Fibroblast of pulmonary artery (primary cell): ENCODE measurements around the gene KMT2C.
"Not testable (repeated sequence)": the region's sequence is repeated elsewhere in the genome, so short reads cannot be mapped to it uniquely, and the experiment has no call there.

Experiments
- DNase-seq: peaks from one replicate; pipeline ENCODE4 v3.0.0-alpha.2; 2010; ENCODE audit warnings: low read depth
- H3K4me3 ChIP-seq: replicated peaks from 2 replicates; pipeline ENCODE4 v1.5.1; 2011; ENCODE audit warnings: low read depth, mild to moderate bottlenecking, control low read depth, low read length, moderate library complexity
- TF ChIP-seq, protein P1 (sequence below): IDR thresholded peaks from 2 replicates; pipeline ENCODE4 v1.5.1; 2011; ENCODE audit warnings: mild to moderate bottlenecking, control low read depth, low read length, inconsistent platforms; ENCODE audit errors: missing control alignments

KMT2C gene

GRCh38 chr7:152451356-152451755 is 15.6 kb upstream of the KMT2C start:
- TF ChIP-seq, protein P1, sequence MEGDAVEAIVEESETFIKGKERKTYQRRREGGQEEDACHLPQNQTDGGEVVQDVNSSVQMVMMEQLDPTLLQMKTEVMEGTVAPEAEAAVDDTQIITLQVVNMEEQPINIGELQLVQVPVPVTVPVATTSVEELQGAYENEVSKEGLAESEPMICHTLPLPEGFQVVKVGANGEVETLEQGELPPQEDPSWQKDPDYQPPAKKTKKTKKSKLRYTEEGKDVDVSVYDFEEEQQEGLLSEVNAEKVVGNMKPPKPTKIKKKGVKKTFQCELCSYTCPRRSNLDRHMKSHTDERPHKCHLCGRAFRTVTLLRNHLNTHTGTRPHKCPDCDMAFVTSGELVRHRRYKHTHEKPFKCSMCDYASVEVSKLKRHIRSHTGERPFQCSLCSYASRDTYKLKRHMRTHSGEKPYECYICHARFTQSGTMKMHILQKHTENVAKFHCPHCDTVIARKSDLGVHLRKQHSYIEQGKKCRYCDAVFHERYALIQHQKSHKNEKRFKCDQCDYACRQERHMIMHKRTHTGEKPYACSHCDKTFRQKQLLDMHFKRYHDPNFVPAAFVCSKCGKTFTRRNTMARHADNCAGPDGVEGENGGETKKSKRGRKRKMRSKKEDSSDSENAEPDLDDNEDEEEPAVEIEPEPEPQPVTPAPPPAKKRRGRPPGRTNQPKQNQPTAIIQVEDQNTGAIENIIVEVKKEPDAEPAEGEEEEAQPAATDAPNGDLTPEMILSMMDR, result no peak
- no peak overlapping the region for H3K4me3 ChIP-seq
- DNase-seq, result no peak

DNA sequence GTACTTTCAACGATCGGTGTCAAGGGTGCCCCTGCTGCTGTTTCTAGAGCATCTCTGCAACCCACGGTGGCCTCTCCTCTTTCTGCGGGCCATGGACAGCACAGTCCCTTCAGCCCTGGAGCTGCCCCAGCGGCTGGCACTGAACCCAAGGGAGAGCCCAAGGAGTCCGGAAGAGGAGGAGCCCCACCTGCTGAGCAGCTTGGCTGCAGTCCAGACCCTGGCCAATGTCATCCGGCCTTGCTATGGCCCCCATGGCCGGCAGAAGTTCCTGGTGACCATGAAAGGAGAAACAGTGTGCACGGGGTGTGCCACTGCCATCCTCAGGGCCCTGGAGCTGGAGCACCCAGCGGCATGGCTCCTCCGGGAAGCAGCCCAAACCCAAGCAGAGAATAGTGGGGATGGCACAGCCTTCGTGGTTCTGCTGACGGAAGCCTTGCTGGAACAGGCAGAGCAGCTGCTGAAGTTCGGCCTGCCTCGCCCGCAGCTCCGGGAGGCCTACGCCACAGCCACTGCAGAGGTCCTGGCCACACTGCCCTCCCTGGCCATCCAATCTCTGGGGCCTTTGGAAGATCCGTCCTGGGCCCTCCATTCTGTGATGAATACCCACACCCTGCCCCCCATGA is 9.7 kb upstream of the KMT2C start:
- H3K4me3 ChIP-seq, result not testable (repeated sequence)

DNA sequence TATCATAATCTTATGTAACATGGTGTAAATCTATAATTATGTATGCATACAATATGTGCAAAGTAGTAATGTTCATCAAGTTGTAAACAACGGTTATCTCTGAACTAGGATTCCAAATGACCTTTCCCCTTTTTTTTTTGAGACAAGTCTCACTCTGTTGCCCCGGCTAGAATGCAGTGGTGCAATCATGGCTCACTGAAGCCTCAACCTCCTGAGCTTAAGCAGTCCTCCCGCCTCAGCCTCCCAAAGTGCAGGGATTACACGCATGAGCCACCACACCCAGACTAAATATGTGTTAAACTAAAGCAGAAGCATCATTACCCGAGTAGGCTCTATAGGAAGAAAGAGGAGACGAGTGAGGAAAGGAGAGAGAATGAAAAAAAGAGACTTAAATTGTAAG is 7.8 kb upstream of the KMT2C start:
- DNase-seq, result no peak
- TF ChIP-seq, protein P1, result no peak
- H3K4me3 ChIP-seq, result no peak overlapping the region

More for the DNA sequence above, 9.7 kb upstream of the KMT2C start:
- DNase-seq, result not testable (repeated sequence)

DNA sequence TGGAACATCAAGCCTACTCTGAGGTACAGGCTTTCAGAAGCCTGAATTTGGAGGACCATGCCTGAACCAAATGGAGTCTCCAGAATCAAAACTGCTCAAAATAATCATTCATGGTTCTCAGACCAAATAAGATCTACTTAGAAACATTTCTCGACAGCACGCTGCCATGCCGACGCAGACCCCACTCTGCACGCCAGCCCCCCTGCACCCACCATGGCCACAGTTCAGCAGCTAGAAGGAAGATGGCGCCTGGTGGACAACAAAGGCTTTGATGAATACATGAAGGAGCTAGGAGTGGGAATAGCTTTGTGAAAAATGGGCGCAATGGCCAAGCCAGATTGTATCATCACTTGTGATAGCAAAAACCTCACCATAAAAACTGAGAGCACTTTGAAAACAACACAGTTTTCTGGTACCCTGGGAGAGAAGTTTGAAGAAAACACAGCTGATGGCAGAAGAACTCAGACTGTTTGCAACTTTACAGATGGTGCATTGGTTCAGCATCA is 6.6 kb upstream of the KMT2C start:
- TF ChIP-seq, protein P1, result no peak
- no peak for DNase-seq
- no peak overlapping the region for H3K4me3 ChIP-seq

- not testable (repeated sequence) for H3K4me3 ChIP-seq, DNase-seq
Observed at GRCh38 chr7:152441810-152442209, 6.0 kb upstream of the KMT2C start.

DNA sequence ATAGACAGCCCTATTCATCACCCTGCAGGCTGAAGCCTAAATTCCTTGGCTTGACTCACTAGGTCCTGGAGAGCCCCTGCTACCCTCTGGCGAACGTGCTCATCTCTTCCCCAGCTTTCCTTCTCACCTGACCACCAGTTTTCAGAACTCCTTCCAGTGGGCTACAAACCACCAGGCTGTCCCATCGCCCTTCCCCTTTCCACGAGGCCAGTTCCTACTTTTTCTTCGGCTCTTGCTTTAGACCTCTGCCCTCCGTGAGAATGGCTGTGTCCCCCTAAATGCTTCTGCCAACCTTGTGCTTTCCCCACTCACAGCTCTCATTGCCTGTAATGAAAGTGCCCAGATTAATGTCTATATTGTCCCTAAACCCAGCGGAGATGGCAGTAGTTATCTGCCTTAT is 5.4 kb upstream of the KMT2C start:
- not testable (repeated sequence) for DNase-seq

DNA sequence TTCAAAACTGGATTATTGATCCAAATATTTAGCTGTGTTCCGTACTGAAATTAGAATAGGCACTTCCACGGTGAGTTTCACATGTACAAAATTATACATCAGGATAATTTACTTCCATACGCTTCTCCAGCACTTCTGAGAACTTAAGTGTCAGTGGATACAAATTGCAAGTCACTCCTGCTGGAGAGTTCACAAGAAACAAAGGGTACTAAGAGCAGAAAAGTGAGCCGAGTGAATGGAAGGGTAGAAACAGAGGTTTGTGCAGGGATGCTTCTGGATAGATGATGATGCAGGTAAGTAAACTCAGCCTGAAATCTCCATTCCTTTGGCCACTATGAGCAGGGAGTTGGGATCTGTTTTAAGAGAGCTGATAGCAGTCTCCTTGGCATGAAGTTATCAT is 2.2 kb upstream of the KMT2C start:
- H3K4me3 ChIP-seq, DNase-seq: not testable (repeated sequence)

More for the DNA sequence above, 5.4 kb upstream of the KMT2C start:
- not testable (repeated sequence) for H3K4me3 ChIP-seq

DNA sequence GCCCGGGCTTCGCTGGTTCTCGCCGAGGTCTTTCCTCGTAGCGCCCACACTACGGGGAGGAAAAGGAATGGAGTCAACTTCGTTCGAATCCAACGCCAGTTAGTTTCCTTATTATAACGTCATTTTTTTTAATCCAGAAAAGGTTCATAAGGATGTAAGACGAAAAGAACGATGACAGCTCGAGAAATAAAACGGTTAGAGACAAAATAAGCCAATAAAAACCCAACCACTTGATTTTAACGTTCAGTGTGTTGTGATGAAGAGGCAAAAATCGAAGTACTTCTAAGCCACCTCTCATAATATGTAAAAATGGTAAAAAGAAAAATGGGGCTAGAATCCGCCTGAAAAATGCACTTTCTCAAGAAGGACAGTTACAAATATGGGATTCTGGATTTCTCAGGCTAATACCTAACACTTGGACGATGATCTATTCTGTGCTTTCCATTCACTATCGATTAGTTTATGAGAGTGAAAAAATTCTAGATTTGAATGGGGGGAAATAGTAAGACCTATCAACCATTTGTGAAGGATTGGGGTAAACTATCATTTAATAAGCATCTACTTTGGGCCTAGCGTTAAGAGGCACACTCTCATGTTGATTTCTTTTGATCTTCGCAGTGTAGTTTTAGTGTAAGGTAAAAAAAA is 1.2 kb upstream of the KMT2C start:
- peak overlapping the region; percentile 55 for H3K4me3 ChIP-seq
- DNase-seq, result not testable (repeated sequence)

GRCh38 chr7:152436111-152436930 is 518 bp upstream of the KMT2C start:
- DNase-seq, result peak; percentile 93
- peak overlapping the region; percentile 55 for H3K4me3 ChIP-seq
- TF ChIP-seq, protein P1, result no peak

DNA sequence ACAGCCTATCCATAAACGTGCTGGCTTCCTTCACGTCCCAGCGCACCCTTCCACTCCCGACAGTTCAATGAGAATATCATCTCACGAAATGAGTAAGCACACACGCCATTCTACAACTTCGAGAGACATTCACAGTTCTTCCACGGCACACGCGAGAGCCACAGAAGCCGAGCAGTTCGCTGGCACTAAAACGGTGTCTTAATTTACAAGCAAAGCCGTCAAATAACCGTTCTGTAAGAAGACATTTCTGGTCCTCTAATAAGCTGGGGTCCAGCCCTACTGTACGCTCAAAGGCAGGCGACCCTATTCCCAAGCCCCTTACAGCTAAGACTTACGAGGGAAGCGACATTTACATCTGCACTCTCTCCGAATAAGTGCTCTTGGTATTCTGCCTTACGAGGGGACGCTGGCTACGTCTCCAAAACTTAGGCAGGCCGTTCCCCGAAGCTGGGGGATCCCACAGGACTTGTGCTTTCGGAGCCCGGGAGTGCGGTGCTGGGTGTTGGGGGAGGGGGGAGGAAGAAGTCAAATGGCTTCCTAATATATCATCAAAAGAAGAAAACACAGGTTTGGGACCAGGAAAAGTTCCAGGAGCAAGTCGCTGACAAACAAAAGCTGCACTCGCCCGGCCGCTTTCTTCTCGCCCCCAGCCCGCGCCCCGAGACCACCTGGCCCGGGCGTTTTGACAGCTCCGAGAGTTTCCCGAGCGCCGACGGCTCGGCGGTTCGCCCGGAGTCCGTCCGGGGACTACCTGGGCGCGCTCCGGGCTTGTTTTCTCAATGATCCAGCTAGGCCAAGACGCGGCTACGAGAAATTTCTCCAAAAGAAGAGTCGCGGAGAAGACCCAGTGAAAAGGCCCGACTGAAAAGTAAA is 1.1 kb downstream of the KMT2C start:
- peak; percentile 43 for DNase-seq

GRCh38 chr7:152433721-152434490 is 1.9 kb downstream of the KMT2C start:
- peak overlapping the region; percentile 70 for H3K4me3 ChIP-seq
- peak; percentile 43 for DNase-seq

More for the DNA sequence above, 1.1 kb downstream of the KMT2C start:
- H3K4me3 ChIP-seq, result peak overlapping the region; percentile 70

- peak overlapping the region; percentile 70 for H3K4me3 ChIP-seq
Observed at GRCh38 chr7:152432735-152433134, 3.1 kb downstream of the KMT2C start.

More at GRCh38 chr7:152432735-152433134, 3.1 kb downstream of the KMT2C start:
- not testable (repeated sequence) for DNase-seq
